ENCODE results near the gene ARF1. TPM values are rescaled to one million over a fixed set of nuclear protein-coding genes. Genes with fewer than 3 reads are reported as not detected.

ARF1 gene
- total RNA-seq, 1 experiment from 2014 or later, result 395 TPM

- Histone ChIP-seq H3K36me3 (ENCODE audit: insufficient read depth, low read length, poor library complexity, severe bottlenecking) (no peaks in the 10 kb centered on the region), H3K9me3 (ENCODE audit: low read depth, low read length, poor library complexity, severe bottlenecking) (no peaks in the 10 kb centered on the region), H3K27ac (ENCODE audit: low read depth, low read length, poor library complexity, severe bottlenecking) (no peak overlapping the region), H3K4me3 (ENCODE audit: low read depth, low read length, poor library complexity, severe bottlenecking) (no peak overlapping the region), H3K27me3 (replicated peaks; ENCODE audit: insufficient read depth, low read depth, low read length, poor library complexity) (peaks cover 47% of the 10 kb centered on the region), H3K4me1 (ENCODE audit: insufficient read depth, low read length, poor library complexity, severe bottlenecking) (no peaks in the 10 kb centered on the region)
- ChIA-PET POLR2A (ENCODE audit: low non-redundant PET) (no interaction called here), CTCF (no interaction called here)
- TF ChIP-seq EZH2 (IDR thresholded peaks at IDR 0.05; ENCODE audit: borderline replicate concordance, low read depth, low read length, poor library complexity, severe bottlenecking) (no peak), CTCF (conservative IDR thresholded peaks at IDR 0.05; ENCODE audit: low read depth, low read length) (no peak)
- BruUV-seq (replicated peaks), result no TSS peak
- no peak for DNase-seq (ENCODE audit: low spot score)
- intact Hi-C loops (cut with micrococcal nuclease; ENCODE audit: unreplicated experiment), result no loop called here
These were observed 35.9 kb upstream of the ARF1 start for GRCh38 chr1:228046421-228047182.

GRCh38 chr1:228047183-228047466 lies 35.4 kb upstream of the ARF1 start:
- intact Hi-C loops (cut with micrococcal nuclease; ENCODE audit: unreplicated experiment), result no loop called here
- H3K9me3 ChIP-seq (ENCODE audit: low read depth, low read length, poor library complexity, severe bottlenecking), result no peaks in the 10 kb centered on the region
- no peak for DNase-seq (ENCODE audit: low spot score)
- TF ChIP-seq CTCF (conservative IDR thresholded peaks at IDR 0.05; ENCODE audit: low read depth, low read length), result no peak
- no peak for TF ChIP-seq EZH2 (IDR thresholded peaks at IDR 0.05; ENCODE audit: borderline replicate concordance, low read depth, low read length, poor library complexity, severe bottlenecking)
- H3K27me3 ChIP-seq (replicated peaks; ENCODE audit: insufficient read depth, low read depth, low read length, poor library complexity), result peaks cover 45% of the 10 kb centered on the region
- no peaks in the 10 kb centered on the region for H3K4me1 ChIP-seq (ENCODE audit: insufficient read depth, low read length, poor library complexity, severe bottlenecking)
- H3K27ac ChIP-seq (ENCODE audit: low read depth, low read length, poor library complexity, severe bottlenecking), result no peak overlapping the region
- no TSS peak for BruUV-seq (replicated peaks)
- CTCF ChIA-PET, result no interaction called here
- H3K4me3 ChIP-seq (ENCODE audit: low read depth, low read length, poor library complexity, severe bottlenecking), result no peak overlapping the region
- no peaks in the 10 kb centered on the region for H3K36me3 ChIP-seq (ENCODE audit: insufficient read depth, low read length, poor library complexity, severe bottlenecking)
- POLR2A ChIA-PET (ENCODE audit: low non-redundant PET), result no interaction called here

- Histone ChIP-seq H3K4me1 (ENCODE audit: insufficient read depth, low read length, poor library complexity, severe bottlenecking) (no peaks in the 10 kb centered on the region), H3K27me3 (replicated peaks; ENCODE audit: insufficient read depth, low read depth, low read length, poor library complexity) (peaks cover 45% of the 10 kb centered on the region), H3K27ac (ENCODE audit: low read depth, low read length, poor library complexity, severe bottlenecking) (no peak overlapping the region), H3K4me3 (ENCODE audit: low read depth, low read length, poor library complexity, severe bottlenecking) (no peak overlapping the region), H3K9me3 (ENCODE audit: low read depth, low read length, poor library complexity, severe bottlenecking) (no peaks in the 10 kb centered on the region), H3K36me3 (ENCODE audit: insufficient read depth, low read length, poor library complexity, severe bottlenecking) (no peaks in the 10 kb centered on the region)
- CTCF ChIA-PET, result no interaction called here
- no TSS peak for BruUV-seq (replicated peaks)
- no peak for TF ChIP-seq CTCF (conservative IDR thresholded peaks at IDR 0.05; ENCODE audit: low read depth, low read length)
- TF ChIP-seq EZH2 (IDR thresholded peaks at IDR 0.05; ENCODE audit: borderline replicate concordance, low read depth, low read length, poor library complexity, severe bottlenecking), result no peak
- POLR2A ChIA-PET (ENCODE audit: low non-redundant PET), result no interaction called here
- DNase-seq (ENCODE audit: low spot score), result no peak
- intact Hi-C loops (cut with micrococcal nuclease; ENCODE audit: unreplicated experiment), result no loop called here
These were observed 34.4 kb upstream of the ARF1 start for GRCh38 chr1:228048120-228048519.
